Neuronal stem cell (in vitro differentiated cells): ENCODE data around the gene SPTLC3.

Source experiments
- DNase-seq: peaks from one replicate; pipeline ENCODE4 v3.0.0-alpha.2; 2013; ENCODE audit warnings: low spot score
- H2AFZ ChIP-seq: one replicate; pipeline ENCODE4 v1.6.1; 2013; ENCODE audit warnings: mild to moderate bottlenecking, low read length, inconsistent platforms
- H2AK5ac ChIP-seq: 2 replicates; pipeline ENCODE4 v1.6.1; 2013; ENCODE audit warnings: low read depth, mild to moderate bottlenecking, inconsistent platforms, low read length, moderate library complexity, mixed read lengths
- H2BK120ac ChIP-seq: 2 replicates; pipeline ENCODE4 v1.6.1; 2013; ENCODE audit warnings: low read depth, mild to moderate bottlenecking, inconsistent platforms, low read length, moderate library complexity, mixed read lengths
- H2BK12ac ChIP-seq: one replicate; pipeline ENCODE4 v1.6.1; 2013; ENCODE audit warnings: low read length, inconsistent platforms
- H2BK15ac ChIP-seq: 2 replicates; pipeline ENCODE4 v1.6.1; 2013; ENCODE audit warnings: mild to moderate bottlenecking, low read length, inconsistent platforms, mixed read lengths
- H2BK5ac ChIP-seq: one replicate; pipeline ENCODE4 v1.6.1; 2013; ENCODE audit warnings: inconsistent platforms, mild to moderate bottlenecking, low read length, moderate library complexity
- H3K14ac ChIP-seq: one replicate; pipeline ENCODE4 v1.6.1; 2013; ENCODE audit warnings: low read length, inconsistent platforms
- H3K18ac ChIP-seq: 2 replicates; pipeline ENCODE4 v1.6.1; 2013; ENCODE audit warnings: low read length, inconsistent platforms
- H3K23ac ChIP-seq: 2 replicates; pipeline ENCODE4 v1.6.1; 2013; ENCODE audit warnings: low read depth, mild to moderate bottlenecking, mixed read lengths, low read length, inconsistent platforms; ENCODE audit not compliant: poor library complexity
- H3K27ac ChIP-seq: replicated peaks from 3 replicates; pipeline ENCODE4 v1.5.1; 2013; ENCODE audit warnings: low read length, inconsistent platforms
- H3K27me3 ChIP-seq, 3 experiments: 2 replicates each; pipeline ENCODE4 v1.6.1; 2013; ENCODE audit warnings: low read length in 3 of 3, mild to moderate bottlenecking in 2 of 3, inconsistent platforms in 1 of 3, low read depth in 1 of 3, mixed read lengths in 1 of 3, moderate library complexity in 1 of 3; ENCODE audit not compliant: control insufficient read depth in 3 of 3, insufficient read depth in 3 of 3
- H3K36me3 ChIP-seq, 2 donors: replicated peaks in 1 of 2; 2 replicates each; pipeline ENCODE4 v1.6.1; 2013; ENCODE audit warnings: low read length in 2 of 2; ENCODE audit not compliant: control insufficient read depth in 2 of 2, insufficient read depth in 2 of 2
- H3K4ac ChIP-seq: 2 replicates; pipeline ENCODE4 v1.6.1; 2013; ENCODE audit warnings: inconsistent platforms, mild to moderate bottlenecking, low read length, moderate library complexity
- H3K4me1 ChIP-seq, 2 donors: 1 replicate in 1 of 2; 2 replicates in 1 of 2; pipeline ENCODE4 v1.6.1; 2013; ENCODE audit warnings: low read length in 2 of 2, low read depth in 1 of 2; ENCODE audit not compliant: control insufficient read depth in 2 of 2, insufficient read depth in 1 of 2
- H3K4me2 ChIP-seq: one replicate; pipeline ENCODE4 v1.6.1; 2013; ENCODE audit warnings: mild to moderate bottlenecking, low read length, inconsistent platforms; ENCODE audit not compliant: insufficient read depth, poor library complexity, severe bottlenecking
- H3K4me3 ChIP-seq, 2 donors: 2 replicates each; pipeline ENCODE4 v1.5.1; 2013; ENCODE audit warnings: low read length in 2 of 2, mild to moderate bottlenecking in 2 of 2, inconsistent platforms in 1 of 2, moderate library complexity in 1 of 2
- H3K79me1 ChIP-seq: one replicate; pipeline ENCODE4 v1.6.1; 2013; ENCODE audit warnings: low read depth, mild to moderate bottlenecking, inconsistent platforms, low read length, moderate library complexity
- H3K9ac ChIP-seq: one replicate; pipeline ENCODE4 v1.6.1; 2013; ENCODE audit warnings: mild to moderate bottlenecking, low read depth, low read length, inconsistent platforms; ENCODE audit not compliant: poor library complexity
- H3K9me3 ChIP-seq, 2 donors: replicated peaks in 1 of 2; 2 replicates each; pipeline versions ENCODE3 to v1.6.1; 2013; ENCODE audit warnings: low read length in 2 of 2, mild to moderate bottlenecking in 2 of 2, inconsistent platforms in 1 of 2, low read depth in 1 of 2, mixed read lengths in 1 of 2, moderate library complexity in 1 of 2; ENCODE audit not compliant: control insufficient read depth in 2 of 2, insufficient read depth in 1 of 2
- H4K8ac ChIP-seq: one replicate; pipeline ENCODE4 v1.6.1; 2013; ENCODE audit warnings: low read depth, mild to moderate bottlenecking, inconsistent platforms, low read length, moderate library complexity
- H4K91ac ChIP-seq: one replicate; pipeline ENCODE4 v1.6.1; 2013; ENCODE audit warnings: low read length, low read depth, mild to moderate bottlenecking, inconsistent platforms; ENCODE audit not compliant: poor library complexity
- WGBS, 2 donors: extraction: QIAGEN DNeasy Blood & Tissue Kit; methylation state at CpG; one replicate each; pipeline ENCODE4 v1.1.7; 2013; ENCODE audit warnings: missing lambda C conversion rate in 2 of 2, mixed read lengths in 1 of 2; ENCODE audit not compliant: insufficient read length in 2 of 2, insufficient replicate concordance in 1 of 2; ENCODE audit errors: extremely low coverage in 2 of 2; 5-methylcytosine and 5-hydroxymethylcytosine counted together

SPTLC3 gene

DNA sequence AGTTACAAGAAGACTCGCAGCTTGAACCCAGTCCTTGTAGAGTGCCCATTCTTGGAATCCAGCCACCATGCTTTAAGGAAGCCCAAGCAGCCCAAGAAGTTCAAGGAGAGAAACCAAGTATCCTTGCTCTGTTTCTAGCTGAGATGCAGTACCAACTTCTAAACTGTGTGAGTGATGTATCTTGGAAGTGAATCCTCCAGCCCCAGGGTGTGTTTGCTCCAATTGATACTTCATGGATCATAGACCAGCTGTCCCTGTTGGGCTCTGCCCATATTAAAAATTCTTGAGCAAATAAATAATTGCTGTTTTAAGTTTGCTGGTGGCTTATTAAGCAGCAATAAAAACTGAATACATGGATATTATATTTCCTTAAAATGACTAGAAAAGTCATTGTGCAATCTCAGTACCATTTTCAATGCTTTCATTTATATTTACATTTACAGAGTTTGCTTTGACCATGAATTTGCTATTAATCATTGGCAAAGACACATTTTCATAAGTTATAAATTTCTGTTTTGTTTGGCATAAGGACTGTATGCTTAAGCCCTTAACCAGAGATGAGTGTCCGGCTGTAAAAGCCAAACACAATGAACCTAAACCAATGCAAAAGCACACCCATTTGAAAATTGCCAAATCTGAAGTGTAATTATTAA, 9.2 kb downstream of the SPTLC3 start:
- peaks cover 3 to 15% of the 10 kb centered on the region in 2 donors for H3K4me1 ChIP-seq
- no peak overlapping the region for H2AFZ ChIP-seq
- no peaks in the 10 kb centered on the region for H3K79me1 ChIP-seq
- H3K18ac ChIP-seq, result no peak overlapping the region
- no peak overlapping the region for H3K14ac ChIP-seq
- no peak overlapping the region for H3K23ac ChIP-seq
- no peak overlapping the region for H2BK5ac ChIP-seq
- no peak overlapping the region for H2BK120ac ChIP-seq
- H4K8ac ChIP-seq, result no peak overlapping the region
- peaks cover 7 to 22% of the 10 kb centered on the region in 2 donors for H3K9me3 ChIP-seq
- no peak for DNase-seq
- no peak overlapping the region for H2BK15ac ChIP-seq
- H4K91ac ChIP-seq, result no peak overlapping the region
- no peak overlapping the region for H3K4ac ChIP-seq
- H2AK5ac ChIP-seq, result no peak overlapping the region
- no CpG with 5 or more reads among the region's 2 CpGs for WGBS, 2 donors
- H3K9ac ChIP-seq, result no peak overlapping the region
- peaks cover 0 to 8% of the 10 kb centered on the region in 2 donors for H3K36me3 ChIP-seq
- H3K4me2 ChIP-seq, result no peak overlapping the region
- no peaks in the 10 kb centered on the region for H3K27me3 ChIP-seq
- H2BK12ac ChIP-seq, result no peak overlapping the region
- no peak overlapping the region for H3K27ac ChIP-seq
- no peak overlapping the region for H3K4me3 ChIP-seq

DNA sequence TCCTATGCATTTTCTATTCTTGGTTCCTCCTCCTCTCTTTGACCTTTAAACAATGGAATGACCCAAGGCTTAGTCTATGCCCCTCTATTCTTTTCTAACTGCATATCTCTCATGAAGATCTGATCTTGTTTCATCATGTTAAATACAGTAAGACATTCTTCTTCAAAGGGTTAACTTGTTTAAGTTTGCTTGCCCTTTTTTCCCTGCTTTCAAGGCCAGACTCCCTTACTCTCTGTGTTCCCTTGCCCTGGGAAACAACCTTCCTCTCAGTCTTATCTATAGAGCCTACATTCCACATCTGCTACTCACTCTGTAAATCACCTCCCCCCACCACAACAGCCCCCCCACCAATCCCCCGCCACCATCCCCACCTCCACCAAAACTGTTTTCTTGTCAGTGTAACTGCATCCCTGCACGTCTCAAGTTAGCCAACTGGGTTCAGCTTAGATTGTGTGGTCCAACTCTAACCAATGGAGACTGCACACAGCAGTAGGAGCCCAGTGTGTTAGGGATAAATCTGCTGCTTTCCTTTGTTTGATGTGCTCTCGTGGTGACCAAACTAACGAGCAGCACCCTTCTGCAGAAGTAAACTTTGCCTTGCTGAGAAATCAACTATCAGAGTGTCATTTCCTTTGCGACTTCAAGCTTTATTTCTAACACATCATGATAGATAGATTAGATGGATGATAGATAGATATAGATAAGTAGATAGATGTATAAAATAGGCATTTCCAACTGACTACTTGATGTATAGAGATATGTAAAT, 12.6 kb downstream of the SPTLC3 start:
- H2BK5ac ChIP-seq, result no peak overlapping the region
- no peak overlapping the region for H2AFZ ChIP-seq
- H2AK5ac ChIP-seq, result no peak overlapping the region
- no peak overlapping the region for H2BK120ac ChIP-seq
- no peak overlapping the region for H4K91ac ChIP-seq
- H3K27me3 ChIP-seq, result no peaks in the 10 kb centered on the region
- no peak overlapping the region for H3K4me3 ChIP-seq
- WGBS, 2 donors, result no CpG with 5 or more reads among the region's 5 CpGs
- H3K14ac ChIP-seq, result no peak overlapping the region
- H3K18ac ChIP-seq, result no peak overlapping the region
- no peak overlapping the region for H4K8ac ChIP-seq
- H3K23ac ChIP-seq, result no peak overlapping the region
- no peak overlapping the region for H2BK12ac ChIP-seq
- H3K9me3 ChIP-seq, result peaks cover 7 to 20% of the 10 kb centered on the region in 2 donors
- no peak overlapping the region for H3K4ac ChIP-seq
- H3K36me3 ChIP-seq, result peaks cover 0 to 6% of the 10 kb centered on the region in 2 donors
- no peak overlapping the region for H3K4me2 ChIP-seq
- no peak overlapping the region for H2BK15ac ChIP-seq
- no peaks in the 10 kb centered on the region for H3K4me1 ChIP-seq
- no peak for DNase-seq
- no peak overlapping the region for H3K9ac ChIP-seq
- H3K27ac ChIP-seq, result no peak overlapping the region
- no peaks in the 10 kb centered on the region for H3K79me1 ChIP-seq

DNA sequence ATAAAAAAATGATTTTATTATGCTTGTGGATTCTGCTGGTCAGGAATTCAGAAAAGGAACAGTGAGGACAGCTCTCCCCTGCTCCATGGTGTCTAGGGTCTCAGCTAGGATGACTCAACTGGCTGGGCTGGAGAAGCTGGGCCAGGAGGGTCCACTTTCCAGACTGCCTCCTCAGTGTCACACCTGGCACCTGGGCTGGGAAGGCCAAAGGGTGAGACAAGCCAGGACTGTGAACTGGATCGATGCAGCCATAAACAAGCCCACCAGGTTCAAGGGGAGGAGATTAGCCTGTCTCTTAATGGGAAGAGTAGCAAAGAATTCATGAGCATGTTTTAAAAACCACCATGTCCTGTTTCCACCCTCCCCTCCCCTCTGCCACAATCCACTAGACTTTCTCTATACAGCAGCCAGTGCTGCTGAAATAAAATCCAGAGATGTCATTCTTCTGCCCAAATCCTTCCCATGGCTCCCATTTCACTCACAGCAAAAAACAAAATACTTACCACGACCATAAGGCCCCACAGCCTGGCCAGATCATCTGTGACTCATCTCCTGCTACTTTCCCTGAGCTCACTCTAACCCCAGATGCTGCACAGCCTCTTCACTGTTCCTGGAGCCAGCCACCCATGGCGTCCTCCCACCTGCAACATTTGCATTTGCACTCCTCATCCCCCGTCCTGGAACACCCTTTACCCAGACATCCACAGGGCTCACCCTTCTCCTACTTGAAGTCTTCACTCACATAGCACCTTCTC, 13.8 kb downstream of the SPTLC3 start:
- WGBS, 2 donors, result no CpG with 5 or more reads among the region's 4 CpGs
- Histone ChIP-seq H2BK5ac (no peak overlapping the region), H3K4ac (no peak overlapping the region), H2BK15ac (no peak overlapping the region), H3K36me3 (no peaks in the 10 kb centered on the region), H2BK120ac (no peak overlapping the region), H4K91ac (no peak overlapping the region), H3K79me1 (no peaks in the 10 kb centered on the region), H3K18ac (peak overlapping the region; percentile 40), H3K4me1 (no peaks in the 10 kb centered on the region), H2AK5ac (no peak overlapping the region), H3K9me3 (peaks cover 7 to 20% of the 10 kb centered on the region in 2 donors), H3K27me3 (no peaks in the 10 kb centered on the region), H3K4me2 (no peak overlapping the region), H3K23ac (no peak overlapping the region), H3K27ac (no peak overlapping the region), H3K4me3 (peak overlapping the region in 1 of 2 donors; percentile 14), H2AFZ (no peak overlapping the region), H2BK12ac (no peak overlapping the region), H3K14ac (no peak overlapping the region), H4K8ac (no peak overlapping the region), H3K9ac (no peak overlapping the region)
- DNase-seq, result no peak

DNA sequence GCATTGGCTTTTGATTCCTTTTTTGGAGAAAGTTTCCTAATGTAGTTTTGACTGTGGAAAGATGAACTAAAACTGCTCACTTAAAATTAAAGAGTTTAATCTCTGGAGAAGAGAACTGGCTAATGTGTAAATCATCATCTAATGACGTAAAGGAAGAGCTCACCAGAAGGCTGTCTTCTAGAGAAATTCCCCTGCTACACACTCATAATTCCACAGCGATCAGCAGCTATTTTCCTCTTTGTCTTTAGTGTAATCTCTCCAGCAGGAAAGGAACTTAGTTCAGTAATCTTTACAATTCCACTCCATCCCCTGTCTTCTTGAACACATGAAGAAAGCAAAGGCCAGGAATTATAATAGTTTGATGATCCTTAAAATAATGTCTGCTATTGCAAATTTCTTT, 15.8 kb downstream of the SPTLC3 start:
- no peaks in the 10 kb centered on the region for H3K79me1 ChIP-seq
- DNase-seq, result no peak
- no peak overlapping the region for H2BK120ac ChIP-seq
- no peak overlapping the region for H3K4me3 ChIP-seq
- H2BK15ac ChIP-seq, result no peak overlapping the region
- no peak overlapping the region for H4K8ac ChIP-seq
- no peak overlapping the region for H2AFZ ChIP-seq
- no peak overlapping the region for H3K9ac ChIP-seq
- H3K9me3 ChIP-seq, result peaks cover 7 to 20% of the 10 kb centered on the region in 2 donors
- no peak overlapping the region for H2BK12ac ChIP-seq
- no CpG with 5 or more reads among the region's 2 CpGs for WGBS, 2 donors
- no peak overlapping the region for H3K27ac ChIP-seq
- H2AK5ac ChIP-seq, result no peak overlapping the region
- H2BK5ac ChIP-seq, result no peak overlapping the region
- no peak overlapping the region for H3K18ac ChIP-seq
- H3K23ac ChIP-seq, result no peak overlapping the region
- no peaks in the 10 kb centered on the region for H3K27me3 ChIP-seq
- H3K14ac ChIP-seq, result no peak overlapping the region
- no peak overlapping the region for H3K4ac ChIP-seq
- peaks cover 0 to 2% of the 10 kb centered on the region in 2 donors for H3K4me1 ChIP-seq
- H4K91ac ChIP-seq, result no peak overlapping the region
- no peaks in the 10 kb centered on the region for H3K36me3 ChIP-seq
- no peak overlapping the region for H3K4me2 ChIP-seq
